GM13977 (cell line): Measurements from ENCODE around the gene P4HA3.

Experiments used
- DNase-seq: peaks from one replicate; pipeline ENCODE4 v3.0.0; 2012; ENCODE audit warnings: low spot score
- CTCF ChIP-seq: IDR thresholded peaks from 2 replicates; pipeline ENCODE4 v1.5.1; 2012; ENCODE audit warnings: mild to moderate bottlenecking, control low read depth; ENCODE audit not compliant: insufficient read depth; ENCODE audit errors: extremely low read depth, missing control alignments
- in situ Hi-C: fragments of 300-500 bp; cut with MboI; formaldehyde crosslinking; loops from one replicate; pipeline ENCODE4 v1.12.0; 2022; ENCODE audit warnings: low sequenced_read_pairs, low pct_unique_long_range_greater_than_20kb, mixed read lengths, inconsistent platforms; ENCODE audit not compliant: unreplicated experiment

P4HA3 gene

GRCh38 chr11:74278103-74278502 lies 33.3 kb downstream of the P4HA3 start:
- in situ Hi-C loops: no loop called here
- TF ChIP-seq CTCF: no peak
- no peak for DNase-seq

GRCh38 chr11:74276581-74276980 lies 34.9 kb downstream of the P4HA3 start:
- in situ Hi-C loops: no loop called here
- DNase-seq: no peak

GRCh38 chr11:74272276-74272675 lies 39.2 kb downstream of the P4HA3 start:
- TF ChIP-seq CTCF: no peak
- DNase-seq: no peak
- in situ Hi-C loops: no loop called here

More at GRCh38 chr11:74276581-74276980, 34.9 kb downstream of the P4HA3 start:
- no peak for TF ChIP-seq CTCF

GRCh38 chr11:74269161-74269811 lies 42.2 kb downstream of the P4HA3 start:
- no peak for DNase-seq
- TF ChIP-seq CTCF: no peak
- in situ Hi-C loops: no loop called here

- in situ Hi-C loops: no loop called here
- DNase-seq: no peak
- no peak for TF ChIP-seq CTCF
Observed at GRCh38 chr11:74268456-74268855, 43.0 kb downstream of the P4HA3 start.

- no peak for TF ChIP-seq CTCF
Observed at GRCh38 chr11:74267014-74267413, 44.4 kb downstream of the P4HA3 start.

More at GRCh38 chr11:74267014-74267413, 44.4 kb downstream of the P4HA3 start:
- in situ Hi-C loops: no loop called here
- DNase-seq: no peak
